PC-9 (cell line): Measurements from ENCODE around the gene OSBPL10. TPM values are rescaled to one million over a fixed set of nuclear protein-coding genes. Genes with fewer than 3 reads are reported as not detected.

Source experiments
- BruUV-seq: library from RNA; stranded (reverse); fragments of 400-500 nt; replicated peaks from 2 replicates; lab custom pipeline; 2021; lab: Mats Ljungman, UMichigan
- CTCF ChIA-PET: fragments of 300-600 bp; sonication (Branson Sonifier 250); formaldehyde crosslinking; loops from one replicate; lab custom pipeline; 2022; ENCODE audit warnings: antibody characterized with exemption; lab: Charles Lee
- POLR2A ChIA-PET: fragments of 300-600 bp; sonication (Branson Sonifier 250); formaldehyde crosslinking; loops from one replicate; lab custom pipeline; 2022; ENCODE audit warnings: antibody characterized with exemption; ENCODE audit not compliant: unreplicated experiment; lab: Charles Lee
- DNase-seq, 2 experiments: peaks; one replicate each; pipeline versions ENCODE4 v3.0.0 to v3.0.0-alpha.2; 2015 to 2022; ENCODE audit warnings: mixed read lengths in 1 of 2
- H2AFZ ChIP-seq: fragments of 200-600 bp; sonication (generic); 2 replicates; pipeline ENCODE4 v1.8.1; 2017; ENCODE audit warnings: antibody characterized with exemption
- H3F3A ChIP-seq: fragments of 200-600 bp; sonication (generic); 2 replicates; pipeline ENCODE4 v1.8.1; 2017; ENCODE audit warnings: antibody characterized with exemption, mild to moderate bottlenecking, low read depth; ENCODE audit not compliant: insufficient read depth
- H3K27ac ChIP-seq: fragments of 200-600 bp; sonication (generic); 2 replicates; pipeline ENCODE4 v1.6.1; 2016; ENCODE audit warnings: mixed run types
- H3K27me3 ChIP-seq: fragments of 200-600 bp; sonication (generic); 2 replicates; pipeline ENCODE4 v1.6.1; 2016; ENCODE audit warnings: low read depth, mixed run types; ENCODE audit not compliant: insufficient read depth
- H3K36me3 ChIP-seq: fragments of 200-600 bp; sonication (generic); 2 replicates; pipeline ENCODE4 v1.6.1; 2016; ENCODE audit warnings: low read depth, mixed run types
- H3K4me1 ChIP-seq: fragments of 200-600 bp; sonication (generic); replicated peaks from 2 replicates; pipeline ENCODE4 v1.6.1; 2016; ENCODE audit warnings: mixed run types; ENCODE audit not compliant: insufficient read depth
- H3K4me2 ChIP-seq: fragments of 200-600 bp; sonication (generic); 2 replicates; pipeline ENCODE4 v1.6.1; 2017; ENCODE audit warnings: mixed run types
- H3K4me3 ChIP-seq: fragments of 200-600 bp; sonication (generic); 2 replicates; pipeline ENCODE4 v1.6.1; 2016; ENCODE audit warnings: mixed run types
- H3K79me2 ChIP-seq: fragments of 200-600 bp; sonication (generic); 2 replicates; pipeline ENCODE4 v1.6.1; 2017; ENCODE audit warnings: low read depth, mixed run types
- H3K9me2 ChIP-seq: fragments of 200-600 bp; sonication (generic); 2 replicates; pipeline ENCODE4 v1.8.1; 2017; ENCODE audit warnings: mild to moderate bottlenecking; ENCODE audit not compliant: insufficient read depth
- H3K9me3 ChIP-seq: fragments of 200-600 bp; sonication (generic); 2 replicates; pipeline ENCODE4 v1.8.1; 2016; ENCODE audit warnings: low read depth; ENCODE audit not compliant: insufficient read depth
- H4K20me1 ChIP-seq: fragments of 200-600 bp; sonication (generic); 2 replicates; pipeline ENCODE4 v1.8.1; 2017; ENCODE audit not compliant: insufficient read depth
- EZH2 ChIP-seq: fragments of 200-600 bp; sonication (generic); IDR thresholded peaks from 2 replicates; pipeline ENCODE4 v1.8.0; 2017; ENCODE audit warnings: antibody characterized with exemption, low read depth
- intact Hi-C: fragments of 100-400 bp; cut with micrococcal nuclease; formaldehyde crosslinking; loops from one replicate; pipeline ENCODE4 v1.10.0; 2022; ENCODE audit not compliant: unreplicated experiment
- total RNA-seq: library from RNA; stranded (reverse); gene quantifications from 2 replicates; pipeline ENCODE4 v1.2.3, GENCODE V29; 2021
- TF ChIP-seq, protein P1 (sequence below): fragments of 200-600 bp; sonication (generic); conservative IDR thresholded peaks from 2 replicates; pipeline ENCODE4 v1.6.1; 2017; ENCODE audit warnings: mixed run types, antibody characterized with exemption, mild to moderate bottlenecking, moderate library complexity

Gene OSBPL10
- total RNA-seq, 1 experiment from 2014 or later = 42.0 TPM

- BruUV-seq = no TSS peak
- Histone ChIP-seq H2AFZ (no peak overlapping the region), H3K27me3 (no peaks in the 10 kb centered on the region), H3K9me2 (no peaks in the 10 kb centered on the region), H3K4me3 (no peak overlapping the region), H3K4me2 (no peak overlapping the region), H4K20me1 (no peaks in the 10 kb centered on the region), H3K79me2 (no peaks in the 10 kb centered on the region), H3K4me1 (no peaks in the 10 kb centered on the region; the same call in 1 of the 2 replicates), H3K27ac (no peak overlapping the region), H3K36me3 (no peaks in the 10 kb centered on the region), H3F3A (no peaks in the 10 kb centered on the region), H3K9me3 (no peaks in the 10 kb centered on the region)
- ChIA-PET POLR2A (no interaction called here), CTCF (no interaction called here)
- DNase-seq = no peak
- intact Hi-C loops = no loop called here
- TF ChIP-seq, protein P1, sequence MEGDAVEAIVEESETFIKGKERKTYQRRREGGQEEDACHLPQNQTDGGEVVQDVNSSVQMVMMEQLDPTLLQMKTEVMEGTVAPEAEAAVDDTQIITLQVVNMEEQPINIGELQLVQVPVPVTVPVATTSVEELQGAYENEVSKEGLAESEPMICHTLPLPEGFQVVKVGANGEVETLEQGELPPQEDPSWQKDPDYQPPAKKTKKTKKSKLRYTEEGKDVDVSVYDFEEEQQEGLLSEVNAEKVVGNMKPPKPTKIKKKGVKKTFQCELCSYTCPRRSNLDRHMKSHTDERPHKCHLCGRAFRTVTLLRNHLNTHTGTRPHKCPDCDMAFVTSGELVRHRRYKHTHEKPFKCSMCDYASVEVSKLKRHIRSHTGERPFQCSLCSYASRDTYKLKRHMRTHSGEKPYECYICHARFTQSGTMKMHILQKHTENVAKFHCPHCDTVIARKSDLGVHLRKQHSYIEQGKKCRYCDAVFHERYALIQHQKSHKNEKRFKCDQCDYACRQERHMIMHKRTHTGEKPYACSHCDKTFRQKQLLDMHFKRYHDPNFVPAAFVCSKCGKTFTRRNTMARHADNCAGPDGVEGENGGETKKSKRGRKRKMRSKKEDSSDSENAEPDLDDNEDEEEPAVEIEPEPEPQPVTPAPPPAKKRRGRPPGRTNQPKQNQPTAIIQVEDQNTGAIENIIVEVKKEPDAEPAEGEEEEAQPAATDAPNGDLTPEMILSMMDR = no peak
- no peak for TF ChIP-seq EZH2
Measured at GRCh38 chr3:31920310-31920709, 60.8 kb downstream of the OSBPL10 start.

- POLR2A ChIA-PET = no interaction called here
- TF ChIP-seq, protein P1 = no peak
- H3K36me3 ChIP-seq = no peaks in the 10 kb centered on the region
- H3K27me3 ChIP-seq = no peaks in the 10 kb centered on the region
- intact Hi-C loops = no loop called here
- H3F3A ChIP-seq = no peaks in the 10 kb centered on the region
- CTCF ChIA-PET = no interaction called here
- DNase-seq = no peak
- H2AFZ ChIP-seq = no peak overlapping the region
- no peak overlapping the region for H3K4me3 ChIP-seq
- no peak overlapping the region for H3K27ac ChIP-seq
- no peaks in the 10 kb centered on the region for H3K79me2 ChIP-seq
- no peaks in the 10 kb centered on the region for H3K9me2 ChIP-seq
- no peaks in the 10 kb centered on the region; the same call in 1 of the 2 replicates for H3K4me1 ChIP-seq
- H3K9me3 ChIP-seq = no peaks in the 10 kb centered on the region
- H3K4me2 ChIP-seq = no peak overlapping the region
- H4K20me1 ChIP-seq = no peaks in the 10 kb centered on the region
- BruUV-seq = no TSS peak
Measured at GRCh38 chr3:31919528-31919927, 61.5 kb downstream of the OSBPL10 start.

DNA sequence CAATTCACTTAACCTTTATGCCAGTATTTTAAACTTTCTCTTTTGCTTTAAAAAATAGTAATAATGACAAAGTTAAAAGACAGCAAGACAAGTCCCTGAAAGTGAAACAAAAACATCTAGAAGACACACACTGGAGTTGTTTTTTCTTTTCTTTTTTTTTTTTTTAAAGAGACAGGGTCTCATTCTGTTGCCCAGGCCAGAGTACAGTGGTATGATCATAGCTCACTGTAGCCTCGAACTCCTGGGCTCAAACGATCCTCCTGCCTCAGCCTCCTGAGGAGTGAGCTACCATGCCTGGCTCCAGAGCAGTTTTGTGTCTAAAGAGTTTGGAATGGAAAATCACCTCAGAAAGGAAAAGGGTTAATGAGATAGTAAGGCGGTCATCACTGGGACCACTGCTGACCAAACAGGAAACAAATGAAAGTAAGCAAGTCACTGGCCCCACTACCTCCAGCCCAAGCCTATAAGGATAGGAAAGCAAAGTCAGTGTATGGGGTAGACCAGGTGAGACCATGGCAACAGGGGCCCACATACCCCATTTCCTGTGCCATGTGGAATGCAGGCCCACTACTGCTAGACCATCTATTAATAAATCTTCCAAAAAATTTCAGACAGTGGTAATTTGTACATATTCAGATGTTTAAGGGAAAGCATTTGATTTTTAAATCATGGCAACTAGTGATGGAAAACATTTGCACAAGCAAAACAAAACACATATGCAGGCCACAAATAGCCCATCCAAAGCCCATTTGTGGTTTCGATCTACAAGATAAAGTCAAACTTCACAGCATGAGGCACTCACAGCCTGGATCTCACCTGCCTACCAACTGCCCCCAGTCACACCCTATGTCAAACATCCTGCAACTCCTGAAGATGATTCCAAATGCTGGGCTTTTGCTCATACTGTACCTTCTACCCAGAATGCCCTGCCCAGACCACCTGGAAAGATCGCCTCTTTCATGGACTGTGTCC lies 62.6 kb downstream of the OSBPL10 start:
- Histone ChIP-seq H3K27ac (no peak overlapping the region), H4K20me1 (no peaks in the 10 kb centered on the region), H3F3A (no peaks in the 10 kb centered on the region), H3K36me3 (no peaks in the 10 kb centered on the region), H3K27me3 (no peaks in the 10 kb centered on the region), H3K4me3 (no peak overlapping the region), H3K4me1 (no peaks in the 10 kb centered on the region; the same call in 1 of the 2 replicates), H3K9me2 (no peaks in the 10 kb centered on the region), H3K79me2 (no peaks in the 10 kb centered on the region), H2AFZ (no peak overlapping the region), H3K4me2 (no peak overlapping the region), H3K9me3 (no peaks in the 10 kb centered on the region)
- intact Hi-C loops = no loop called here
- no TSS peak for BruUV-seq
- no peak for DNase-seq
- CTCF ChIA-PET = no interaction called here
- POLR2A ChIA-PET = no interaction called here
- TF ChIP-seq, protein P1 = no peak
